Panc1 (cell line): ENCODE measurements around the gene OR8A1.

ENCODE experiments used
- TF ChIP-seq, protein P1 (sequence below): fragments of 450-650 bp; IDR thresholded peaks from 2 replicates; pipeline ENCODE4 v1.5.1; 2017; ENCODE audit warnings: mild to moderate bottlenecking
- TF ChIP-seq, protein P2 (sequence below), 2 experiments: IDR thresholded peaks; 2 replicates each; pipeline ENCODE4 v1.6.1; 2011 to 2012; ENCODE audit warnings: low read depth in 2 of 2, control low read depth in 1 of 2, low read length in 1 of 2, mild to moderate bottlenecking in 1 of 2, moderate library complexity in 1 of 2; ENCODE audit not compliant: insufficient read depth in 1 of 2

DNA sequence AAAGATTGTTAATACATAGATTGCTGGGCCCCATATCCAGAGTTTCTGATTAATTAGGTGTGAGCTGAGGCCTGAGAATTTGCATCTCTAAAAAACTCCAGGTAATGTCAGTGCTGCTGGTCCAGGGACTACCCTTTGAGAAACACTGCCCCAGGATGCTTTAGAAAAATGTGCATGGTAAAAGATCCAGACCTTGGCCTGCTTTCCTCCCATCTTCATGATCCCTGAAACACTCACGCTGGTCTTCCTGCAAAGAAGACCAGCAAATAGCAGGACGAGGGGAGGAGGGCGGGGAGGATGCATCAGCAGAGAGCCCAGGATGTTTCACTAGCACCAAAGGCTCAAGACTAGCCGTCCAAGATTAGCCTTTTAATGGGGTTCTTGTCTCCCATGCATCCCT is at the start of gene OR8A1:
- TF ChIP-seq, protein P1, sequence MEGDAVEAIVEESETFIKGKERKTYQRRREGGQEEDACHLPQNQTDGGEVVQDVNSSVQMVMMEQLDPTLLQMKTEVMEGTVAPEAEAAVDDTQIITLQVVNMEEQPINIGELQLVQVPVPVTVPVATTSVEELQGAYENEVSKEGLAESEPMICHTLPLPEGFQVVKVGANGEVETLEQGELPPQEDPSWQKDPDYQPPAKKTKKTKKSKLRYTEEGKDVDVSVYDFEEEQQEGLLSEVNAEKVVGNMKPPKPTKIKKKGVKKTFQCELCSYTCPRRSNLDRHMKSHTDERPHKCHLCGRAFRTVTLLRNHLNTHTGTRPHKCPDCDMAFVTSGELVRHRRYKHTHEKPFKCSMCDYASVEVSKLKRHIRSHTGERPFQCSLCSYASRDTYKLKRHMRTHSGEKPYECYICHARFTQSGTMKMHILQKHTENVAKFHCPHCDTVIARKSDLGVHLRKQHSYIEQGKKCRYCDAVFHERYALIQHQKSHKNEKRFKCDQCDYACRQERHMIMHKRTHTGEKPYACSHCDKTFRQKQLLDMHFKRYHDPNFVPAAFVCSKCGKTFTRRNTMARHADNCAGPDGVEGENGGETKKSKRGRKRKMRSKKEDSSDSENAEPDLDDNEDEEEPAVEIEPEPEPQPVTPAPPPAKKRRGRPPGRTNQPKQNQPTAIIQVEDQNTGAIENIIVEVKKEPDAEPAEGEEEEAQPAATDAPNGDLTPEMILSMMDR: no peak
- TF ChIP-seq, protein P2, sequence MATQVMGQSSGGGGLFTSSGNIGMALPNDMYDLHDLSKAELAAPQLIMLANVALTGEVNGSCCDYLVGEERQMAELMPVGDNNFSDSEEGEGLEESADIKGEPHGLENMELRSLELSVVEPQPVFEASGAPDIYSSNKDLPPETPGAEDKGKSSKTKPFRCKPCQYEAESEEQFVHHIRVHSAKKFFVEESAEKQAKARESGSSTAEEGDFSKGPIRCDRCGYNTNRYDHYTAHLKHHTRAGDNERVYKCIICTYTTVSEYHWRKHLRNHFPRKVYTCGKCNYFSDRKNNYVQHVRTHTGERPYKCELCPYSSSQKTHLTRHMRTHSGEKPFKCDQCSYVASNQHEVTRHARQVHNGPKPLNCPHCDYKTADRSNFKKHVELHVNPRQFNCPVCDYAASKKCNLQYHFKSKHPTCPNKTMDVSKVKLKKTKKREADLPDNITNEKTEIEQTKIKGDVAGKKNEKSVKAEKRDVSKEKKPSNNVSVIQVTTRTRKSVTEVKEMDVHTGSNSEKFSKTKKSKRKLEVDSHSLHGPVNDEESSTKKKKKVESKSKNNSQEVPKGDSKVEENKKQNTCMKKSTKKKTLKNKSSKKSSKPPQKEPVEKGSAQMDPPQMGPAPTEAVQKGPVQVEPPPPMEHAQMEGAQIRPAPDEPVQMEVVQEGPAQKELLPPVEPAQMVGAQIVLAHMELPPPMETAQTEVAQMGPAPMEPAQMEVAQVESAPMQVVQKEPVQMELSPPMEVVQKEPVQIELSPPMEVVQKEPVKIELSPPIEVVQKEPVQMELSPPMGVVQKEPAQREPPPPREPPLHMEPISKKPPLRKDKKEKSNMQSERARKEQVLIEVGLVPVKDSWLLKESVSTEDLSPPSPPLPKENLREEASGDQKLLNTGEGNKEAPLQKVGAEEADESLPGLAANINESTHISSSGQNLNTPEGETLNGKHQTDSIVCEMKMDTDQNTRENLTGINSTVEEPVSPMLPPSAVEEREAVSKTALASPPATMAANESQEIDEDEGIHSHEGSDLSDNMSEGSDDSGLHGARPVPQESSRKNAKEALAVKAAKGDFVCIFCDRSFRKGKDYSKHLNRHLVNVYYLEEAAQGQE (IDR thresholded peaks at IDR 0.05; ENCODE audit: insufficient read depth in 1 of 2, low read depth in 2 of 2, low read length in 1 of 2): no peak
